Measurements from ENCODE around the gene C10orf71.

C10orf71 gene

GRCh38 chr10:49369216-49370162 is 70.5 kb downstream of the C10orf71 start:
- FAIRE-seq (no peak), DNase-seq (ENCODE audit: extremely low spot score, insufficient read length, low read depth) (no peak)

- FAIRE-seq: no peak
- DNase-seq (ENCODE audit: extremely low spot score, insufficient read length, low read depth): no peak
Measured at GRCh38 chr10:49370326-49371100, 71.5 kb downstream of the C10orf71 start.

GRCh38 chr10:49371967-49372366 is 73.0 kb downstream of the C10orf71 start:
- DNase-seq (ENCODE audit: extremely low spot score, insufficient read length, low read depth): no peak

GRCh38 chr10:49373361-49373760 is 74.4 kb downstream of the C10orf71 start:
- FAIRE-seq (no peak), DNase-seq (ENCODE audit: extremely low spot score, insufficient read length, low read depth) (no peak)

More at GRCh38 chr10:49371967-49372366, 73.0 kb downstream of the C10orf71 start:
- FAIRE-seq: no peak

DNA sequence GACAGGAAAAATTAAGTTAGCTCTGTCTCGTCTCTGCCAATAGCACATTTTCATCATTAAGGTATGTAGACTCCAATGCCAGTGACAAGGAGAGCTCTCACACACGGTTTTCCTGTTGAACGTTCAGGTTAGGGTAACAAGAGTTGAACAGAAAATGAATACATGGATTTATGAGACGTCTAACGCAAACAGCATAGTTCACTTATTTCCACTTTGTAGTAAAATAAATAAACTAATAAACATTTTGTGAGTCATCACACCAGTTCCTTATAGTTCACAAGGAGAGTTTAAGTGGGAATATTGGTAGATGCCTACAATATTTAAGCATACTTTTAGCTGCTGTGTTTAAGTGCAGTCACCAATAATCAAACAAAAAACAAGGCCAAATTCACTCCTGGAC is 75.8 kb downstream of the C10orf71 start:
- DNase-seq (ENCODE audit: extremely low spot score, insufficient read length, low read depth): no peak
- no peak for FAIRE-seq

DNA sequence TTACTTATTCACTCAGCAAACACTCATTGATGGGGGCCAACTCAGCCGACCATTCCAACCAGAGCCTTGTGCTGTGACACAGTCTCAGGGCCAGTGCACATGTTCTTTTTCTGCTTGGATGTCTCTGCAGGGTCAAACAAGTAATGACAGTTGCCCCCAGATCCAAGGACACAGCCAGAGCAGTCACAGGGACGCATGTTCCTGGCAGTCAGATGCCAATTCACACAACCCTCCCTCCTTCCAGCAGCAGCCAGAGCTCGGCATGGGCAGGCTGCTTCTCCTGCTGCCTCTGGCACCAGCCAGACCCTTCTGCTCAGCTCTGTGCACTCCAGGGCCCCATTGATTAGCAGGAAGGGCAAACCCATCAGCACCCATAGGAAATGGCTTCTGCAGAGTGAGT is 76.6 kb downstream of the C10orf71 start:
- DNase-seq (ENCODE audit: extremely low spot score, insufficient read length, low read depth) (no peak), FAIRE-seq (no peak)
